Fibroblast of mammary gland (primary cell): ENCODE measurements around the gene EEFSEC.
A peak's percentile ranks its signal among the peaks of the same experiment; 100 is the strongest.

Experiments
- DNase-seq: peaks from one replicate; pipeline ENCODE4 v3.0.0-alpha.2; 2010; ENCODE audit warnings: low read depth
- H3K4me3 ChIP-seq: 2 replicates; pipeline ENCODE4 v1.5.1; 2011; ENCODE audit warnings: low read depth, mild to moderate bottlenecking, low read length, moderate library complexity; ENCODE audit not compliant: control insufficient read depth
- TF ChIP-seq, protein P1 (sequence below): conservative IDR thresholded peaks from 2 replicates; pipeline ENCODE4 v1.5.1; 2011; ENCODE audit warnings: low read depth, low read length, inconsistent platforms; ENCODE audit not compliant: control insufficient read depth, insufficient read depth

EEFSEC gene

GRCh38 chr3:128273109-128273840 is 120.0 kb downstream of the EEFSEC start:
- TF ChIP-seq, protein P1, sequence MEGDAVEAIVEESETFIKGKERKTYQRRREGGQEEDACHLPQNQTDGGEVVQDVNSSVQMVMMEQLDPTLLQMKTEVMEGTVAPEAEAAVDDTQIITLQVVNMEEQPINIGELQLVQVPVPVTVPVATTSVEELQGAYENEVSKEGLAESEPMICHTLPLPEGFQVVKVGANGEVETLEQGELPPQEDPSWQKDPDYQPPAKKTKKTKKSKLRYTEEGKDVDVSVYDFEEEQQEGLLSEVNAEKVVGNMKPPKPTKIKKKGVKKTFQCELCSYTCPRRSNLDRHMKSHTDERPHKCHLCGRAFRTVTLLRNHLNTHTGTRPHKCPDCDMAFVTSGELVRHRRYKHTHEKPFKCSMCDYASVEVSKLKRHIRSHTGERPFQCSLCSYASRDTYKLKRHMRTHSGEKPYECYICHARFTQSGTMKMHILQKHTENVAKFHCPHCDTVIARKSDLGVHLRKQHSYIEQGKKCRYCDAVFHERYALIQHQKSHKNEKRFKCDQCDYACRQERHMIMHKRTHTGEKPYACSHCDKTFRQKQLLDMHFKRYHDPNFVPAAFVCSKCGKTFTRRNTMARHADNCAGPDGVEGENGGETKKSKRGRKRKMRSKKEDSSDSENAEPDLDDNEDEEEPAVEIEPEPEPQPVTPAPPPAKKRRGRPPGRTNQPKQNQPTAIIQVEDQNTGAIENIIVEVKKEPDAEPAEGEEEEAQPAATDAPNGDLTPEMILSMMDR = no peak
- no peak for DNase-seq

DNA sequence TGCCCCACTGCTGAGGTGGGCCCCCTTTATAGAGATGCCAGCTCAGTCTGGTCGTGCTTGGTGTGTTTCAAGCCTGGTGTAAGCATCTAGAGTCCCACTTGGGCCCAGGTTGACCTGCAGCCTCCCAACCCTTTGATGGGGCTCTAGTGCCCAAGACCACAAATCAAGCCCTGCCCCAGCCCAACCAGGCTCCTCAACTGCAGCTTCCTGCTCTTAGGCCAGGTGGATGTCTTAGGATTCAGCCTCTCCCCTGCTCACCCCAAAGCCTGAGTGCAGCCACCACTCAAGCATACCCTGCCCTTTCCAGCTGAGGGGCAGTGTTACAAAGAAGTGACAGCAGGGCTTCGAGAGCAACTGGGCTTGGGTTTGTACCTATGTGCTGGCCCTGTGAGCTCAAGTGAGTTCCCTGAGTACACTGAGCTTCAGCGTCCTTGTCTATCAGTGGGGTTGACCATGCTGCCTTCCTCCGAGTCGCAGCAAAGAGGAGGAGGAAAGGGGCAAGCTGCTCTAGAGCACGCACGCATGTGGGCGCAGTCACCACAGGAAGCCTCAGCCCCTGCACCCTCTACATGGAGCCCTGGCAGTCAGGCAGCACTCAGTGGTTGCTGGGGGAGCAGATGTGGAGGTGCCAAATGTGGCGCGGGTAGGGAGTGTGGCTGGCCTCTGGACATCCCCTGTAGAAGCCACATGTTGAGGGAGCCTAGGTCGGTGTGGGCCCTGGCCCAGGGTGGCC is 120.7 kb downstream of the EEFSEC start:
- TF ChIP-seq, protein P1 = no peak
- no peak overlapping the region for H3K4me3 ChIP-seq
- DNase-seq = no peak

More at GRCh38 chr3:128273109-128273840, 120.0 kb downstream of the EEFSEC start:
- no peak overlapping the region for H3K4me3 ChIP-seq

DNA sequence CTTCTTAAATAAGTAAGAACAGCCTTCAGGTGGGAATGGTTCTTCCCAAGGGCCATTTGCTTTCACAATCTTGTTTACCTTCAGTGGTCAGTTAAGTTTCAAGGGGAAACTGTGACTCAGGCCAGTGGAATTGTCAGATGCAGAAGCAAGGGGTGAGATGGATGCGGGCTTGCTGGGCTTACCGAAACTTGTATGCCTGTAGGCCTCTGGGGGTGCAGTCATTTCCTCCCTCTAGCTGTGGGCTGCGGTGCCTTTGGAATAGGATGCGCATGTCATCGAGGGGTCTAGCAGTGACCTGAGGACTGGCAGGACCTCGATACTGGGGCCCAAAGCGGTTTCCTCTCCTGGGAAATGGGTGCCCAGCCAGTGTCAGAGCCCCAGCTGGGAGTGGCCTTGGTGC is 121.6 kb downstream of the EEFSEC start:
- TF ChIP-seq, protein P1 = no peak
- no peak overlapping the region for H3K4me3 ChIP-seq
- peak; percentile 82 for DNase-seq

DNA sequence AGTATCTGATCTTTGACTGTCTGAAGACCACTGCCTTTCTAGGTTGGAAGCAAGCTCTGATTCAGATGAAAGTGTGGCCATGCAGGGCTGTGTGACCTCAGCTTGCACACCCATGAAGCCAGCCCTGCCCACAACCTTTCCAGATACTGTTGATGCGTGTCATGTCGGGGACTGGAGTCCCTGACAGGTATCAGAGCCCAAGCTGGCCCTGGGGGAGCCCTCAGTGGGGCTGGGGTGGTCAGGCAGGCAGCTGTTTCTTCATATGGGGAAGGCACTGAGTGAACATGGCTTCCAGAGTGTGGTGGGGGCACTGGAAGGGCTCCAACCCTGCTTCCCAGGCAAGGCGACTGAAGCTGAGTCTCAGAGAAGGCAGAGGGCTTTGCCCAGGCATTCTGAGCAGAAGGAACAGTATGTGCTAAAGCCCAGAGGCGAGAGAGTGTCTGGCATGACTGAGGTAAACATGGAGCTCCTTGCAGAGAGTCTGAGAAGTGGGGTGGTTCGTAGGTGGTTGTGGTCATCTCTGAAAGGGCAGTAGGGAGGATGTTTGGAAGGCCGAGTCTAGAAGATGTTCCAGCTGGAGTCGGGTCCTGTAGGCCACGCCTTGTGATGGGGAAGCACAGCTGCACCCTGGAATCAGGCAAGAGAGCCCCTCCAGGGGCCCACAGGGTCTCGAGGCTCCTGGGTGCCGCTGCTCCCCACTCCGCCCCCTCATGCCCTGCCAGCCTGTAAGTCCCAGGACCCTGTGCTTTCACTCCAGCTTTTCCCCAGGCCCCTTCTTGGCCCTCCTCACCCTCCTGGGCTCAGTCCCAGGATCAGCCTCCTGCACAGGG is 122.2 kb downstream of the EEFSEC start:
- TF ChIP-seq, protein P1 = no peak
- no peak for DNase-seq
- H3K4me3 ChIP-seq = no peak overlapping the region

- DNase-seq = no peak
- TF ChIP-seq, protein P1 = no peak
- H3K4me3 ChIP-seq = no peak overlapping the region
Observed at GRCh38 chr3:128276146-128276435, 122.8 kb downstream of the EEFSEC start.

DNA sequence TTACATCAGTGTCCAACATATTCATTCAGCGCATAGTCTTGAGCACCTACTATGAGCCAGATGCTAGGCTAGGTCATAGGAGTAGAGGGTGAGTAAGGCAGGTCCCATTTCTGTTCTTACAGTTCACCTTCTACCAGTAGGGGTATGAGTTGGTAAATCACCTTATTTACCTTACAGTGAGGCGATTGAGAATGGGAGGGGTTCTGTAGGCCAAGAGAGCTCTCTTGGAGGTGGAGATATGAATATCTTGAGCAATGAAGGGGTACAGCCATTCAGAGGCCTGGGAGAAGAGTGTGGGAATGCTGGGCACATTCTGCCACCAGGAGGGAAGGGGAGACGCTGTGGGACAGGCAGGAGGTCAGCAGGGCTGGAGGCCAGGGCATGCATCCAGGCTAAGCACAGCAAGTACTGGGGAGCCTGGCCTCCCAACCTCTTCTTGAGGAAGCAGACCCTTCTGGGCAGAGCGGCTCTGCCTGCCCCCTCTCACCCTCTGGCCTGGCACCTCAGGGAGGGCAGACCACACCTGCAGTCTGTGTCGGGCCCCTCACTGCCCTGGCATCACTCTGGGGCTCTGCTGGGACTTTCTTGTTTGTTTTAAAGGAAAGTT is 123.4 kb downstream of the EEFSEC start:
- TF ChIP-seq, protein P1 = no peak
- no peak overlapping the region for H3K4me3 ChIP-seq
- DNase-seq = no peak
